Activated CD4-positive, alpha-beta memory T cell treated with anti-CD3 and anti-CD28 coated beads, Interleukin-2, amount 10 ng/mL, durations not matched to agents 7 days and 5 days (primary cell): Measurements from ENCODE around the gene SFXN1. TPM values are rescaled to one million over a fixed set of nuclear protein-coding genes. Genes with fewer than 3 reads are reported as not detected.

ENCODE experiments used
- CTCF ChIA-PET: fragments of 350-600 bp; sonication (Branson Sonifier 250); formaldehyde crosslinking; loops from one replicate; lab custom pipeline; 2021; ENCODE audit warnings: antibody characterized with exemption, inconsistent platforms; lab: Charles Lee
- POLR2A ChIA-PET: fragments of 350-600 bp; sonication (Branson Sonifier 250); formaldehyde crosslinking; loops from one replicate; lab custom pipeline; 2021; ENCODE audit warnings: antibody characterized with exemption; lab: Charles Lee
- DNase-seq: peaks from one replicate; pipeline ENCODE4 v3.0.0-alpha.2; 2020
- H3K27ac Mint-ChIP-seq: one replicate; pipeline ENCODE4 v1.8.0; 2021; ENCODE audit warnings: mild to moderate bottlenecking, mixed read lengths
- H3K27me3 Mint-ChIP-seq: one replicate; pipeline ENCODE4 v1.8.0; 2021; ENCODE audit warnings: mixed read lengths
- H3K36me3 Mint-ChIP-seq: one replicate; pipeline ENCODE4 v1.8.0; 2021; ENCODE audit warnings: low read depth, mixed read lengths
- H3K4me1 Mint-ChIP-seq: one replicate; pipeline ENCODE4 v1.8.0; 2021; ENCODE audit warnings: mixed read lengths
- H3K4me3 Mint-ChIP-seq: one replicate; pipeline ENCODE4 v1.8.0; 2021; ENCODE audit warnings: mild to moderate bottlenecking, mixed read lengths
- H3K9me3 Mint-ChIP-seq: one replicate; pipeline ENCODE4 v1.8.0; 2021; ENCODE audit warnings: mixed read lengths
- total RNA-seq, 2 experiments: library from RNA; stranded (reverse); gene quantifications; one replicate each; pipeline ENCODE4 v1.2.3, GENCODE V29; 2021

Gene SFXN1
- total RNA-seq, 2 experiments from 2014 or later: 206 to 216 TPM

DNA sequence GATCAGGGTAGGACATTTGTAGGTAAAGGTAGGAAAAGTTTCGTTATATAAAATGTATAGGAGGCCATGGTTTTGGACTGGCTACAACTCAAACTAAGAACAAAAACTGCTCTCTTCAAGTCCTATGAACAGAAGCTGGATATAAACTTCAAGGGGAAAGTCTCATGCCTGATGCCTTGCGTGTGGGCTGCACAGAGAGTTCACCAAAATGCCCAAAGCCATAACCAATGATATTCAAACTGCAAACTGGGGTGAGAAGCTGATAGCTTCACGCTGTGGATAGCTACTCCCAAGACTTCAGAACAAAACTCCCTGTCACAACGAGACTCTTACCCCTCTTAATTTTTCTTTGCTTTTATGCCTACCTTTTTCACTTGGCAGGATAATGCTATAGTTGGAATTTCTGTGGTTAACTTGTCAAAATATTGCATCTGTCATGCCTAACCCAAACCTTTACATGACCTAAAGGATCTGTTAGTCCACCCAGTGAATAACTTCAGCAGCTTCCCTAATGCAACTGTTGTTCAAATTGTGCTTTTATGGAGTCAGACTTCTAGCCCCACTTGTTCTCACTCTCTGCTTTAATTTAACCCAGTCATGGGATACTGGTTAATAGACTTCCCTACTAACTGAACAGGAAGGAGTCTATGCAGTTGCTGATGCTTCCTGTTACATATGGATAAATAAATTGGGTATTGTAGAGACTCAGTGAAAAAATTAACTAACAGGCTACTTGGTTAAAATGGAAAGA is 71.9 kb downstream of the SFXN1 start:
- DNase-seq: no peak
- no peak overlapping the region for H3K27ac Mint-ChIP-seq
- peaks cover 39% of the 10 kb centered on the region for H3K27me3 Mint-ChIP-seq
- no peaks in the 10 kb centered on the region for H3K4me1 Mint-ChIP-seq
- ChIA-PET POLR2A (no interaction called here), CTCF (interaction anchor here (3.1 kb wide), 1 partner anchor 16 kb away, joined by 13 read pairs; no protein-coding TSS in a partner anchor)
- H3K36me3 Mint-ChIP-seq: no peaks in the 10 kb centered on the region
- H3K4me3 Mint-ChIP-seq: no peak overlapping the region
- H3K9me3 Mint-ChIP-seq: no peaks in the 10 kb centered on the region

DNA sequence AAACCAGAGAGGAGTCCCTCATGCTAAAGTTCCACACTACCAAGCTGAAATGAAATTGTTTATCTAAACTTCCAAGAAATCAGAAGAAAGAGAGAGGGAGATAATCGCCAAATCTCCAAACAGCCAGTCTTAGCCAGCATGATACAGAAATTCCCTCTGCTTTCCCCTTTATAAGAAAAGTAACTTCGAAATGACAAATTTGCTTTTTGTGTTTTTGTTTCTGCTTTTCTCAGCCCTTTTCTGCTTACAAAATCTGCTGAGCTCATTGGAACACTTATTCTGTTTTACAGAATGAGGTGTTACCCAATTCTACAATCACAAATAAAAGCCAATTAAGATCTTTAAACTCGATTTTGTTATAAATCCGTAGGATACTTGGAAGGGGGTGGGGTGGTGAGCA is 72.9 kb downstream of the SFXN1 start:
- ChIA-PET CTCF (interaction anchor here (0.9 kb wide), 1 partner anchor 178 kb away, joined by 3 read pairs; no protein-coding TSS in a partner anchor), POLR2A (no interaction called here)
- Mint-ChIP-seq H3K9me3 (no peaks in the 10 kb centered on the region), H3K27me3 (peaks cover 39% of the 10 kb centered on the region), H3K4me3 (no peak overlapping the region), H3K27ac (no peak overlapping the region), H3K4me1 (no peaks in the 10 kb centered on the region), H3K36me3 (no peaks in the 10 kb centered on the region)
- DNase-seq: no peak

DNA sequence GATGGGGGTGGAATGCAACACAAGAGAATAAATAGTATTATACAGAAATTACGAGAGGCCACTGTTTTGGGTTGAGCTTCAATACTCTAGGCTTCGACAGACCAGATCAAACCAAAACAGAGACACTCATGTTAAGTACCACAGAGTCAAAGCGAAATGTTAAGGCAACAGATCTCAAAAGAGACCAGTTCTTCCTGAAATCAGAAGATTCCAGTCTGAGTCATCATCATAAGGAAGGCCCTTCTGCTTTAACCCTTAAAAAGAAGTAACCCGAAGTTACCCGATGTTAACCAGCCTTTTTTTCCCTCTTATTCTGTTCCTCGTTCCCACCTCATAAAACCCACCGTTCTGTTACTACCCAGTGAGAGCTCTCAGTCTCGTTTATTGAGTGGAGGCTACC is 75.9 kb downstream of the SFXN1 start:
- H3K9me3 Mint-ChIP-seq: no peaks in the 10 kb centered on the region
- H3K4me1 Mint-ChIP-seq: no peaks in the 10 kb centered on the region
- peaks cover 18% of the 10 kb centered on the region for H3K27me3 Mint-ChIP-seq
- ChIA-PET POLR2A (no interaction called here), CTCF (interaction anchor here (1.6 kb wide), 1 partner anchor 20 kb away, joined by 4 read pairs; no protein-coding TSS in a partner anchor)
- H3K4me3 Mint-ChIP-seq: no peak overlapping the region
- no peaks in the 10 kb centered on the region for H3K36me3 Mint-ChIP-seq
- no peak for DNase-seq
- no peak overlapping the region for H3K27ac Mint-ChIP-seq

DNA sequence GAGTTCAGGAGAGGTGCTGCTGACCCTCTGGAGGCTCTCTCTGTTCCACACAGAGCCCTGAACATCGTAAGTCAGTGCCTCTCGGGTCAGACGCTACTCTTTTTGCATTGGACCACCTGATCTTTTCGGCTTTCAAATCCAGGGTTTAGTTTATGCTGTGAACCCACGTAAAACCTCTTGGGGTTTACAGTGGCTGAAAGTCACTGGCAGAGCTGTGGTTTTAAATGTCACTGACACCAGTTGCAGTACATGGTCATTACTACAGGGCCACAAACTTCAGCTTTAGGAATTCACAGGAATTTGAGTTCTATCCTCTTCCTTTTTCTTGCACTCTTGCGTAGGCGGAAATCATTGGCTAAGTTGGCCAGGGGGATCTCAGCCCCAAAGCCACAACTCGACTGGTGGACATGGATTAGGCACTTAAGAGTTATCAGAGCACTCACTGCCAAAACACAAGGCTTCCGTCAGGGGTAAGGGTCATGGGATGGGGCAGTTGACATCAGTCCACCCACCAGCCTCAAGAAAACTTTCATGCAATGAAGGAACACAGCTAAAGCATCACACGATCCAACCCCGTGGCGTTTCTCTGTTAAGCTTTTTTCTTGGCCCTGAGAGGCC is 76.9 kb downstream of the SFXN1 start:
- CTCF ChIA-PET: interaction anchor here (1.6 kb wide), 1 partner anchor 21 kb away, joined by 4 read pairs; no protein-coding TSS in a partner anchor
- H3K36me3 Mint-ChIP-seq: no peaks in the 10 kb centered on the region
- H3K4me3 Mint-ChIP-seq: no peak overlapping the region
- no peaks in the 10 kb centered on the region for H3K9me3 Mint-ChIP-seq
- H3K27me3 Mint-ChIP-seq: peaks cover 17% of the 10 kb centered on the region
- no peak for DNase-seq
- POLR2A ChIA-PET: no interaction called here
- no peaks in the 10 kb centered on the region for H3K4me1 Mint-ChIP-seq
- no peak overlapping the region for H3K27ac Mint-ChIP-seq

DNA sequence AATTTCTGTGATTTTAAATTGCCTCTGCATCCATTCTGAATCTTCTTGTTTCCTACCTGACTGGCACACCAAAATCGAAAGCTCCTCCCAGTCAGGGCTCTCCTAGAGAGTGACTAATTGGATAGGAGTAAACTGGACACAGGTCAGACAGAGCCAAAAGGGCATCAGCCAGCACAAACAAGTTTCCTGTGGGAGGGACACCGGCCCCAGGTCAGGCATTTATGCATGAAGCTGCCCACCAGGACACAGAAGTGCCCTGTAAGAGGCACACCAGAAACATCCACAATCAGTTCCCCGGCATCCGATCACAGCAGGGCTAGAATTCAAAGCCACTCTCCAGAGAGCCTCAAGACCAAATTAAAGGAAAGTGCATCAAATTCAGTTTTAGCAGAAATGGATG is 78.4 kb downstream of the SFXN1 start:
- no peaks in the 10 kb centered on the region for H3K36me3 Mint-ChIP-seq
- H3K9me3 Mint-ChIP-seq: no peaks in the 10 kb centered on the region
- ChIA-PET CTCF (no interaction called here), POLR2A (no interaction called here)
- no peak overlapping the region for H3K27ac Mint-ChIP-seq
- DNase-seq: no peak
- H3K27me3 Mint-ChIP-seq: peaks cover 11% of the 10 kb centered on the region
- H3K4me1 Mint-ChIP-seq: no peaks in the 10 kb centered on the region
- no peak overlapping the region for H3K4me3 Mint-ChIP-seq

DNA sequence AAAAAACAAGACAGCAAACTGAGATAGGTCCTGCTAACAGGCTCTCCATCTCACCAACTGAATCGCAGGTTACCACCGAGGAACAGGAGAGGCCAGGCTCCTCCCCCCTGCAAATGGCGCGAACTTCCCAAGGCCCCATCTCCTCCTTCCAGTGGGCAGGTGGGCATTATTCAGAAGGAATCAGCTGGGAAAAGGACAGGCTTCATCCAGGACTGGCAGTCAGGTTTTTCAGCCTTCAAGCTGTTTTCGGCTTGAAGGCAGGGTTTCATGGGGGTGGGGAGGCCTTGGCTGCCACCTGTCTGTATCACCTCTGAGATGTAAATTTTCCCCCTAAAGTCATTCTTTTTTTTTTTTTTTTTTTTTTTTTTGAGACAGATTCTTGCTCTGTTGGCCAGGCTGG is 79.4 kb downstream of the SFXN1 start:
- no peak for DNase-seq
- no peaks in the 10 kb centered on the region for H3K4me1 Mint-ChIP-seq
- no peak overlapping the region for H3K27ac Mint-ChIP-seq
- peaks cover 10% of the 10 kb centered on the region for H3K27me3 Mint-ChIP-seq
- H3K9me3 Mint-ChIP-seq: no peaks in the 10 kb centered on the region
- no peak overlapping the region for H3K4me3 Mint-ChIP-seq
- ChIA-PET CTCF (no interaction called here), POLR2A (no interaction called here)
- H3K36me3 Mint-ChIP-seq: no peaks in the 10 kb centered on the region

DNA sequence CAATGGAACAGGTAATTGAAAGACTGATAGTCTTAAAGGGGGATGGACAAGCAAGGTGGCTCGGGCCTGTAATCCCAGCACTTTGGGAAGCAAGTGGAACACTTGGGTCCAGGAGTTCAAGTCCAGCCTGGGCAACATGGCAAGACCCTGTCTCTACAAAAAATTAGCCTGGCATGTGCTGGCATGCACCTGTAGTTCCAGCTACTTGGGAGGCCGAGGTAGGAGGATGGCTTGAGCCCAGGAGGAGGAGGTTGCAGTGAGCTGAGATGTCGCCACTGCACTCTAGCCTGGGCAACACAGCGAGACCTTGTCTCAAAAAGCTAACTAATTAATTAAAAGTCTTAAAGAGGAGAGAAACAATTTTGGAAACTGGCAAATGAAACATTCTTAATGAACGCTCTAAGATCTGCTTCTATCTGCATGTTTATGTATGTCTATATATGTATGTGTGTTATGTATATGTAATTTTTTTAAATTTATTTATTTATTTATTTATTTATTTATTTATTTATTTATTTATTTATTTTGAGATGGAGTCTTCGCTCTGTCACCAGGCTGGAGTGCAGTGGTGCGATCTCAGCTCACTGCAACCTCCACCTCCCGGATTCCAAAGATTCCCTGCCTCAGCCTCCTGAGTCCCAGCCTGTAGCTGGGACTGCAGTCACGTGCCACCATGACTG is 80.6 kb downstream of the SFXN1 start:
- ChIA-PET CTCF (no interaction called here), POLR2A (no interaction called here)
- no peak for DNase-seq
- Mint-ChIP-seq H3K36me3 (no peaks in the 10 kb centered on the region), H3K9me3 (no peaks in the 10 kb centered on the region), H3K4me1 (no peaks in the 10 kb centered on the region), H3K27ac (no peak overlapping the region), H3K4me3 (no peak overlapping the region), H3K27me3 (peaks cover 18% of the 10 kb centered on the region)

DNA sequence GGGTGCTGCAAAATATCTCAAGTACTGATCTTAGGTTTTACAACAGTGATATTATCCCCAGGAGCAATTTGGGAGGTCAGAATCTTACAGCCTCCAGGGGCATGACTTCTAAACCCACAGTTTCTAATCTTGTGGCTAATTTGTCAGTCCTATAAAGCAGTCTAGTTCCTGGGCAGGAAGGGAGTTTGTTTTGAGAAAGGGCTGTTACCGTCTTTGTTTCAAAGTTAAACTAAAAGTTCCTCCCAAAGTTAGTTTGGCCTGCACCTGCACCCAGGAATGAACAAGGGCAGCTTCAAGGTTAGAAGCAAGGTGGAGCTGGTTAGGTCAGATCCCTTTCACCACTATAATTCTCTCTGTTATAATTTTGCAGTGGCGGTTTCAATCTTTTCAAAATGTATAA is 81.7 kb downstream of the SFXN1 start:
- CTCF ChIA-PET: no interaction called here
- Mint-ChIP-seq H3K4me3 (no peak overlapping the region), H3K27ac (no peak overlapping the region), H3K4me1 (no peaks in the 10 kb centered on the region), H3K27me3 (peaks cover 17% of the 10 kb centered on the region), H3K36me3 (no peaks in the 10 kb centered on the region), H3K9me3 (no peaks in the 10 kb centered on the region)
- POLR2A ChIA-PET: no interaction called here
- DNase-seq: no peak

DNA sequence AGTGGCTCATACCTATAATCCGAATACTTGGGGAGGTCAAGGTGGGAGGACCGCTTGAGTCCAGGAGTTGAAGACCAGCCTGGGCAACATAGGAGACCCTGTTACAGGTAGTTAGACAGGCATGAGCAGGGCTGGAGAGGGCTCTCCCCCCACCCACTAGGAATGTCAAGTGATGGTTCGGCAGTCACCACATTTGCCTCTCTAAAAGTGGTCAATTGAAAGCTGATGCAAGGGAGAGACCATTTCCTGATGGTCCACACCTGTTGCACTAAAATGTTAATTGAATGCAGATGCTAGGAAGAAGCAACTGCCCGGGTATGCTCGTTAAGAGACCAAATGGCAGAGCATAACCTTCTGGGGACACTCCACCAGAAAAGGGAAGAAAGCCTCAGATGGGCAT is 82.7 kb downstream of the SFXN1 start:
- ChIA-PET CTCF (no interaction called here), POLR2A (no interaction called here)
- H3K27ac Mint-ChIP-seq: no peak overlapping the region
- H3K36me3 Mint-ChIP-seq: no peaks in the 10 kb centered on the region
- H3K27me3 Mint-ChIP-seq: peaks cover 22% of the 10 kb centered on the region
- no peaks in the 10 kb centered on the region for H3K9me3 Mint-ChIP-seq
- H3K4me1 Mint-ChIP-seq: no peaks in the 10 kb centered on the region
- no peak for DNase-seq
- no peak overlapping the region for H3K4me3 Mint-ChIP-seq

DNA sequence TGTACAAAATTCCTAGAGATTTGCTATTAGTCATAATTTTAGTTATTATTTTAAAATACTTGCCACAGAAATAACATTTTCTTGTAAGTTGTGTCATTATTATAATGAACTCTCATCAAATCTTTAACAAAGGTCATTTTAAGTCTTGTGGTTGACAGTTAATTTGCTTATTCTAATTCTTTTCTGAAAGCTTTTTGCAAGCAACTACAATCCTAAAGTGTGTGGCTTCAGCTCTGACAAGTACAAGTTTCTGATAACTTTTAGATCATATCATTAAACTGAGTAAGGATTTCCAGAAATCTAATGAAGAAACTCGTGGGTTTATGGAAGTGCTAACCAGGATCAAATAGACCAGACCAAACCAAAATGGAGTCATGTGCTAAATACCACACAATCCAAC is 86.4 kb downstream of the SFXN1 start:
- ChIA-PET POLR2A (no interaction called here), CTCF (interaction anchor here (1.4 kb wide), 1 partner anchor 10 kb away, joined by 4 read pairs; no protein-coding TSS in a partner anchor)
- peaks cover 30% of the 10 kb centered on the region for H3K27me3 Mint-ChIP-seq
- H3K27ac Mint-ChIP-seq: no peak overlapping the region
- H3K9me3 Mint-ChIP-seq: no peaks in the 10 kb centered on the region
- peaks cover 2% of the 10 kb centered on the region for H3K4me1 Mint-ChIP-seq
- no peak for DNase-seq
- no peaks in the 10 kb centered on the region for H3K36me3 Mint-ChIP-seq
- H3K4me3 Mint-ChIP-seq: no peak overlapping the region

DNA sequence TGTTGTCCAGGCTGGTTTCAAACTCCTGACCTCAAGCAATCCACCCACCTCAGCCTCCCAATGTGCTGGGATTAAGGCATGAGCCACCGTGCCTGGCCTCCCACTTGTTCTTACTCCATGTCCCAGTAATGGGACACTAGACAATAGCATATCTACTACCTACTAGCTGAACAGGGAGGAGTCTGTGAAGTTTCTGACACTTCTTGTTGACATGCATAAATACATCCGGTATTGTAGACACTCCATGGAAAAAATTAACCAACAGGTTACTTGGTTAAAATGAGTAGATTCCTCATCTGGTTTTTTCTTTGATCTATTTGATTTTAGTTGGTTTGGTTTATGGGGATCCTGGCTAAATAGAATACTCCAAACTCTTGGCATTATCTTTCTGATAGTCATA is 88.3 kb downstream of the SFXN1 start:
- DNase-seq: no peak
- no peaks in the 10 kb centered on the region for H3K9me3 Mint-ChIP-seq
- H3K4me3 Mint-ChIP-seq: no peak overlapping the region
- H3K27ac Mint-ChIP-seq: no peak overlapping the region
- POLR2A ChIA-PET: no interaction called here
- H3K36me3 Mint-ChIP-seq: no peaks in the 10 kb centered on the region
- peaks cover 2% of the 10 kb centered on the region for H3K4me1 Mint-ChIP-seq
- peaks cover 28% of the 10 kb centered on the region for H3K27me3 Mint-ChIP-seq
- CTCF ChIA-PET: interaction anchor here (0.7 kb wide), 2 partner anchors 135 to 869 kb away, joined by 3 read pairs; no protein-coding TSS in a partner anchor

DNA sequence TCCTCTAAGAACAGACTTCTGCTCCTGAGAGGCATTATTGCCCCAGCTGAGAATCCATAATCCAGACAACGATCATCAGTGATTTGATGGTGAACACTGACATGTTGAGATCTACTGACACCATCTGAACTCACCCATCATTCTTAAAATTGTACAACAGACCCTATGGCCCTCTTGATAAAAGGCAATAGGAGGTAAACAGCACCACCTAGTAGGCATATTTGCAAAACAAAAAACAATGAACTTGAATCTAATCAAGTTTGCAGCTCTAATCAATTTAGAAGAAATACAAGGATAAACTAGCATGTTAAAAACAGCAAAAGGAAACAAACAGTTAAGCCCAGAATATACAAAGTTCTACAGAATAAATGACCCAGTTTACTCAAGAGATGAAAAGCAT is 89.6 kb downstream of the SFXN1 start:
- Mint-ChIP-seq H3K27me3 (peaks cover 26% of the 10 kb centered on the region), H3K27ac (no peak overlapping the region), H3K9me3 (no peaks in the 10 kb centered on the region), H3K4me1 (peaks cover 2% of the 10 kb centered on the region), H3K4me3 (no peak overlapping the region), H3K36me3 (no peaks in the 10 kb centered on the region)
- no peak for DNase-seq
- ChIA-PET POLR2A (no interaction called here), CTCF (interaction anchor here (1.8 kb wide), 1 partner anchor 34 kb away, joined by 9 read pairs; no protein-coding TSS in a partner anchor)

DNA sequence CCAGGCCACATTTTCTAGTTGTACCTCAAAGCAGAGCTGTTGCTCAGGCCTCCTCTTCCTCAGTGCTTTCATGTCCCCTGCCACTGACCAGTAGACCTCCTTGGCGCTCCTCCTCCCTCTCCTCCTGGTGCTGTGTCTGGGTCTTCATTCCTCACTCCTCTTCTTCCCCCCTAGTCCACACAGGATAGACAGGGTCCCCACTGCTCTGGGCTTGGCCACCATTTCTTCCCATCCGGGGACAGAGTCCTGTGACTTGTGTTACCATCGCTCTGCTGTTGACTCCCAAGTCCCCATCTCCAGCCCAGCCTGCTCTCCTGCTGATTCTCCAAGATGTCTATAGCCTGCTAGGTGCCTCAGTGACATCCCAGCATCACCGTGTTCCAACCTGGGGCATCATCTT is 91.3 kb downstream of the SFXN1 start:
- Mint-ChIP-seq H3K4me3 (no peak overlapping the region), H3K27me3 (peaks cover 30% of the 10 kb centered on the region), H3K9me3 (no peaks in the 10 kb centered on the region), H3K4me1 (peaks cover 2% of the 10 kb centered on the region), H3K36me3 (no peaks in the 10 kb centered on the region), H3K27ac (no peak overlapping the region)
- POLR2A ChIA-PET: no interaction called here
- no peak for DNase-seq
- CTCF ChIA-PET: no interaction called here
